Effector memory CD8-positive, alpha-beta T cell (primary cell): ENCODE results near the gene CACNG4.
A peak's percentile ranks its signal among the peaks of the same experiment; 100 is the strongest.

Experiments
- ATAC-seq: fragments of 150-1000 bp; cut with Tn5 transposase; replicated peaks from 2 replicates; pipeline ENCODE4 v1.10.0; 2021; ENCODE audit warnings: mild to moderate bottlenecking, moderate library complexity
- DNase-seq, 3 experiments: peaks; one replicate each; pipeline ENCODE4 v3.0.0; 2021
- H3K27ac Mint-ChIP-seq, 2 donors: one replicate each; pipeline ENCODE4 v1.8.0; 2022; ENCODE audit warnings: mild to moderate bottlenecking in 2 of 2, mixed read lengths in 2 of 2, moderate library complexity in 2 of 2
- H3K27me3 Mint-ChIP-seq, 2 donors: one replicate each; pipeline ENCODE4 v1.8.0; 2022; ENCODE audit warnings: mixed read lengths in 2 of 2
- H3K36me3 Mint-ChIP-seq: one replicate; pipeline ENCODE4 v1.8.0; 2022; ENCODE audit warnings: mild to moderate bottlenecking, moderate library complexity, mixed read lengths; ENCODE audit not compliant: insufficient read depth
- H3K4me1 Mint-ChIP-seq, 2 donors: one replicate each; pipeline ENCODE4 v1.8.0; 2022; ENCODE audit warnings: low read depth in 2 of 2, mixed read lengths in 2 of 2
- H3K4me3 Mint-ChIP-seq, 2 donors: one replicate each; pipeline ENCODE4 v1.8.0; 2022; ENCODE audit warnings: mild to moderate bottlenecking in 2 of 2, mixed read lengths in 2 of 2, moderate library complexity in 2 of 2
- H3K9me3 Mint-ChIP-seq, 2 donors: one replicate each; pipeline ENCODE4 v1.8.0; 2022; ENCODE audit warnings: mixed read lengths in 2 of 2
- total RNA-seq, 9 experiments: gene quantifications; one replicate each; lab custom pipeline; 2026; lab: John Stamatoyannopoulos, UW

CACNG4 gene
- total RNA-seq = 0 to 0.12 (median 0) reads per million in 9 experiments

- Mint-ChIP-seq H3K27me3 (peaks cover 65 to 81% of the 10 kb centered on the region in 2 donors), H3K4me3 (peak within 1 kb of the TSS; percentile 68 to 82), H3K27ac (no peak within 1 kb of the TSS), H3K4me1 (peaks cover 0 to 8% of the 10 kb centered on the region in 2 donors), H3K9me3 (no peaks in the 10 kb centered on the region), H3K36me3 (peaks cover 3% of the 10 kb centered on the region)
- ATAC-seq (no peak), DNase-seq (no peak)
These were observed at the start of gene CACNG4 for GRCh38 chr17:66963909-66964771. Gene CACNG4 (plus strand): TSS chr17:66964707. CDS start chr17:66964912, 205 bp downstream.

GRCh38 chr17:66915204-66915611 lies 49.3 kb upstream of the CACNG4 start:
- DNase-seq = no peak
- H3K4me1 Mint-ChIP-seq = peaks cover 0 to 3% of the 10 kb centered on the region in 2 donors
- H3K4me3 Mint-ChIP-seq = no peak overlapping the region
- H3K9me3 Mint-ChIP-seq = no peaks in the 10 kb centered on the region
- peaks cover 56 to 86% of the 10 kb centered on the region in 2 donors for H3K27me3 Mint-ChIP-seq
- H3K36me3 Mint-ChIP-seq = no peaks in the 10 kb centered on the region
- no peak overlapping the region for H3K27ac Mint-ChIP-seq
- no peak for ATAC-seq

DNA sequence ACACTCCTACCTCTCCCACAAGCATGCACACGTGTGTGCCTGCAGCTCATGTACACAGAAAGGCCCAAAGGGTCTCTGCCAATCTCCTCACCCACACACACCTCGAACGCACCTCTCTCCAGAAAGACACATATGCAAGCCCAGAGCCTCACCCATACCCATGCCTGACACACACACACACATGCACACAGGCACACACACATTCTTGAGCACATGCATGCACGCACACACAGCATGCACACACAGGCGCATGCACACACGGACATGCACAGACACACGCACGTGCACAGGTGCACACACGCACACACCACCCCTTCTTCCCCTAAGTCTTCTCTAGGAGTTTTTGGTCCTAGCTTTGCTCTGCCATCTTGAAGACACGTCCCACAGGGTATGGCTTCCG lies 48.7 kb upstream of the CACNG4 start:
- DNase-seq = no peak
- Mint-ChIP-seq H3K36me3 (no peaks in the 10 kb centered on the region), H3K4me1 (peaks cover 0 to 3% of the 10 kb centered on the region in 2 donors), H3K9me3 (no peaks in the 10 kb centered on the region), H3K27ac (no peak overlapping the region), H3K27me3 (peaks cover 60 to 92% of the 10 kb centered on the region in 2 donors), H3K4me3 (no peak overlapping the region)
- no peak for ATAC-seq

GRCh38 chr17:66916946-66917345 lies 47.6 kb upstream of the CACNG4 start:
- DNase-seq = no peak
- Mint-ChIP-seq H3K36me3 (no peaks in the 10 kb centered on the region), H3K4me3 (no peak overlapping the region), H3K9me3 (peaks cover 0 to 3% of the 10 kb centered on the region in 2 donors), H3K4me1 (peaks cover 0 to 3% of the 10 kb centered on the region in 2 donors), H3K27ac (no peak overlapping the region), H3K27me3 (peaks cover 64 to 84% of the 10 kb centered on the region in 2 donors)
- no peak for ATAC-seq

DNA sequence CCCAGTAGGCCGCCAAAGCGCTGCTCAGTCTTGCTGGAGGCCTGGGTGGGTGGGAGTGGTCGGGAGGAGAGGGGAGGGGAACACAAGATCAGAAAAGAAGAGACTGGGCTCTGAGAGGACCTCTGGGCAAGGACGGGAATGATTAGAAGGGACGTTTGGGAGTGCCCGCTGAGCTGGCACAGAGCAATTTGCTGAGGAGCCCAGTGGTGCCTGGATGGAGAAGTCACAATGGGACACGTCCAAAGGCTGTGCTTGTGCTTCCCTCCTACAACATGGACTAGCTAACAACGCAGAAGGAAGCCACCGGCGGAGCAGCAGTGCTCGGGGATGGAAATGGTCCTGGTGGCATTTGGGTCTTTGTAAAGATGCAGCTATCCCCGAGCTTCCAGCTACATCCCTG lies 45.6 kb upstream of the CACNG4 start:
- Mint-ChIP-seq H3K36me3 (no peaks in the 10 kb centered on the region), H3K4me3 (no peak overlapping the region), H3K4me1 (peaks cover 0 to 3% of the 10 kb centered on the region in 2 donors), H3K27me3 (peaks cover 62 to 77% of the 10 kb centered on the region in 2 donors), H3K9me3 (peaks cover 0 to 3% of the 10 kb centered on the region in 2 donors), H3K27ac (no peak overlapping the region)
- ATAC-seq = no peak
- no peak for DNase-seq

DNA sequence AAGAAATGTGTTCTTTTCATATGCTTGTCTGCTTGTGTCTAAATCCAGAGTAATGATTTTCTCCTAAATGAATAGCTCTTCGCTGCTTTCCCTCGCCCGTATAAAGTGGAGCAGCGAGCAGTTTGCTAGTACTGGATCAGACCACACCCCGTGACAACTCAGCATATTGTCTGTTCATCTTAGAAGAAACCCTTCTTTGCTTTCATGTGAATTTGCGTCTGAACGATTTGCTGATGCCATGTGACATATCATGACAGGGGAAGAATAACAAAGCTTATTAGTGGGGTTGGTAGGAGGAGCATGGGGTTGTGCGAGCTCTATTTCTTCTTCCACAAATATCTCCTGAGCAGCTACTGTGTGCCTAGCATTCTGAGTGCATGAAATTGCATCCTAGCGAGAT lies 44.1 kb upstream of the CACNG4 start:
- Mint-ChIP-seq H3K4me1 (peaks cover 0 to 3% of the 10 kb centered on the region in 2 donors), H3K4me3 (no peak overlapping the region), H3K9me3 (peaks cover 0 to 3% of the 10 kb centered on the region in 2 donors), H3K27ac (no peak overlapping the region), H3K27me3 (peaks cover 49 to 74% of the 10 kb centered on the region in 2 donors), H3K36me3 (peaks cover under 1% of the 10 kb centered on the region)
- DNase-seq = no peak
- ATAC-seq = no peak

- H3K9me3 Mint-ChIP-seq = peaks cover 0 to 3% of the 10 kb centered on the region in 2 donors
These were observed 43.6 kb upstream of the CACNG4 start for GRCh38 chr17:66920950-66921349.

DNA sequence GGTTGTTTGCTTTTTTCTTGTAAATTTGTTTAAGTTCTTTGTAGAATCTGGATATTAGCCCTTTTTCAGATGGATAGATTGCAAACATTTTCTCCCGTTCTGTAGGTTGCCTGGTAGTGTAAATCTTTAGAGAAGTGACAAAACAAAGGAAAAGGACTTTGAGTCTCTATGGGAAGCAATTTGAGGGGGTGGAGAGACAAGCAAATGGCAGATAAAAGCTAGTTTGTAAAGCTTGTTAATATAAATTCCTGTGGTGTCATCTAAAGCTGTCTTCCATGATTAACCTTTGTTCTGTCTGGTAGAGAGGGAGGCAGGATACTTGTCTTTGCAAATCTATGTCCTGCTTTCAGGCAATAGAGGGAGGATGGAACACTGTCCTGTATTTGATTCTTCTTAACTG lies 40.6 kb upstream of the CACNG4 start:
- H3K4me3 Mint-ChIP-seq = no peak overlapping the region
- H3K9me3 Mint-ChIP-seq = peaks cover 0 to 3% of the 10 kb centered on the region in 2 donors
- H3K36me3 Mint-ChIP-seq = peaks cover 4% of the 10 kb centered on the region
- no peak for DNase-seq
- ATAC-seq = no peak
- H3K27ac Mint-ChIP-seq = no peak overlapping the region
- peaks cover 50 to 79% of the 10 kb centered on the region in 2 donors for H3K27me3 Mint-ChIP-seq
- H3K4me1 Mint-ChIP-seq = no peaks in the 10 kb centered on the region

More at GRCh38 chr17:66920950-66921349, 43.6 kb upstream of the CACNG4 start:
- no peak for ATAC-seq
- DNase-seq = no peak
- Mint-ChIP-seq H3K4me3 (no peak overlapping the region), H3K36me3 (peaks cover 4% of the 10 kb centered on the region), H3K27ac (no peak overlapping the region), H3K4me1 (no peaks in the 10 kb centered on the region), H3K27me3 (peaks cover 48 to 74% of the 10 kb centered on the region in 2 donors)

DNA sequence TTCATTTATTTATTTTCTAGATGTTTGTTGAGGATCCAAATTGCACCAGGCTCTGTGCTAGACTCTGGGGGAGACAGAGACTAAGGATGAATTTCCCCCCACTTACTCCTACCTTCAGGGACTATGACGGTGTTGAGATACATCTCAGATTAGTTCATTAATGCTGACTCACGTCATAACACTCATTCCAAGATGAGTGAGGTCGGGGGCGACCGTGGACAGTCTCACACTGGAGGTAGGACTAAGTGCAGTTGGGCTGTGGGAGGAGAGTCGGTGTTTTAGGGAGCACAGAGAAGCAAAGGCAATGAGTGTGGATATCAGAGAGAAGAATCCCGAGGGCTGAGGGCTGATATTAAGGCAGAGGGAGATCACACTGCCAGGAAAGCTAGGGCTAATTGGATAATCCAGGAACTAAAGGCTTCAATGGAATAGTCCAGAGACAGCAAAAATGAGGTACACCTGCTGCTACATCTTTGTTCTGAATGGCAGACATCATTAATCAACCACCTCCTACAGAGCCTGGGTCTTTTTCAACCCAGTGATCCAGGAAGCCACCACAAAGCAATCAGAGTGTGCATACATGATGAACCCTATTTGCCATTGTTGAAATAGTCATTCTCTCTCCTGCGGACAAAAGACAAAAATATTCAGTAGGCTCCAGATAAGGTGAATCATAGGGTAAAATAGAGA lies 38.6 kb upstream of the CACNG4 start:
- ATAC-seq (no peak), DNase-seq (no peak)
- Mint-ChIP-seq H3K27me3 (peaks cover 52 to 82% of the 10 kb centered on the region in 2 donors), H3K9me3 (peaks cover 0 to 3% of the 10 kb centered on the region in 2 donors), H3K4me3 (no peak overlapping the region), H3K27ac (no peak overlapping the region), H3K36me3 (peaks cover 4% of the 10 kb centered on the region), H3K4me1 (no peaks in the 10 kb centered on the region)

DNA sequence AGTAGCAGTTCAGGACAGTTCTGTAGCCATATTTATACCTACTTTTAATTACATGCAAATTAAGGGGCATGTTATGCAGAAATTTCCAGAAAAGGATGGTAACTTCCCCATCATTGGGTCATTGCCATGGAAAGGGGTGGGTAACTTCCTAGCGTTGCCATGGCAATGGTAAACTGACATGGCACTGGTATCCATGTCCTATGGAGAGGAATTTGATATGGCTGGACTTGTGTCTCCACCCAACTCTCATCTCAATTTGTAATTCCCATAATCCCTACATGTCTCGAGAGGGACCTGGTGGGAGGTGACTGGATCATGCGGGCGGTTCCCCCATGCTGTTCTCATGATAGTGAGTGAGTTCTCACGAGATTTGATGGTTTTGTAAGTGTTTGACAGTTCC lies 35.6 kb upstream of the CACNG4 start:
- ATAC-seq = no peak
- H3K9me3 Mint-ChIP-seq = no peaks in the 10 kb centered on the region
- peaks cover 43 to 92% of the 10 kb centered on the region in 2 donors for H3K27me3 Mint-ChIP-seq
- no peak overlapping the region for H3K27ac Mint-ChIP-seq
- no peaks in the 10 kb centered on the region for H3K4me1 Mint-ChIP-seq
- H3K36me3 Mint-ChIP-seq = peaks cover 4% of the 10 kb centered on the region
- no peak for DNase-seq
- no peak overlapping the region for H3K4me3 Mint-ChIP-seq

DNA sequence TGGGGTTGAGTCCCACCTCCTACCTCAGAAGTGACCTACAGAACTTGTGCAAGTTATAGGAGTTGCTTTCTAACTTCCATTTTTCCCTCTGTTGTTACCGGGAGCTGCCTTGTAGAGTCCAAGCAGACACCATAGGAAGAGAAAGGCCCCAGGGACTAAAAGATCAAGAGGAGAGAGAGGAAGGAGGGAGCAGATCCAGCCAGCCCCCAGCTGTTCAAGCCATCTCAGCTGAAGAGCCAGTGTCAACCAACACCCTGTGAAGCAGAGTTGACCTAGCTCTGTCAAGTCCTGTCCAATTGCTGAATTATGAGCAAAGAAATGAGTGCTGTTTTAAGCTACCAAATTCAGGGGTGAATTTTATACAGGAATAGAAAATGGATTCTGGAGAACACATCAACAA lies 34.9 kb upstream of the CACNG4 start:
- Mint-ChIP-seq H3K9me3 (no peaks in the 10 kb centered on the region), H3K36me3 (peaks cover 4% of the 10 kb centered on the region), H3K4me1 (no peaks in the 10 kb centered on the region), H3K4me3 (no peak overlapping the region), H3K27ac (no peak overlapping the region), H3K27me3 (peaks cover 41 to 86% of the 10 kb centered on the region in 2 donors)
- ATAC-seq (no peak), DNase-seq (no peak)

DNA sequence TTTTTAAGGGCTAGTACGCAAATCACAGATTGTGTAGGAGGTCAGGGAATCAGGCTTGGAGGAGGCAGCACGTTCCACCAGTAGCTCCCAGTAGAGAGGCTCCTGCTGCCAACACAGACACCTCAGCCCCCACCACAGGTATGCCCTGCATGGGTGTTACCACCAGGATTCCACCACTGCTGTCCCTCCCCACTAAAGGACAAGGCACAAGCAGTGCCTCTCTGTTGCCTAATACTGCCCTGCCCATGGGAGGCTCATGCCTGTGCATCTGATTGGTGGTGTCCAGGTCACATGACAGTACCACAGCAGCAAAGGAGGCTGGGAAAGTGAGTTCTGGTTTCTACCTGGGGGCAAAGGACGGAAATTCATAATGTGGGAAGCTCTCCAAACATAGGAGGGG lies 33.6 kb upstream of the CACNG4 start:
- H3K9me3 Mint-ChIP-seq = no peaks in the 10 kb centered on the region
- H3K27ac Mint-ChIP-seq = no peak overlapping the region
- H3K4me3 Mint-ChIP-seq = no peak overlapping the region
- H3K36me3 Mint-ChIP-seq = no peaks in the 10 kb centered on the region
- ATAC-seq = no peak
- no peaks in the 10 kb centered on the region for H3K4me1 Mint-ChIP-seq
- DNase-seq = no peak
- H3K27me3 Mint-ChIP-seq = peaks cover 39 to 80% of the 10 kb centered on the region in 2 donors

- Mint-ChIP-seq H3K27me3 (peaks cover 39 to 80% of the 10 kb centered on the region in 2 donors), H3K27ac (no peak overlapping the region), H3K9me3 (no peaks in the 10 kb centered on the region), H3K4me1 (no peaks in the 10 kb centered on the region), H3K36me3 (no peaks in the 10 kb centered on the region), H3K4me3 (no peak overlapping the region)
- ATAC-seq (no peak), DNase-seq (no peak)
These were observed 32.2 kb upstream of the CACNG4 start for GRCh38 chr17:66932311-66932710.
